K562 (cell line): ENCODE results near the gene MC4R. TPM values are rescaled to one million over a fixed set of nuclear protein-coding genes. Genes with fewer than 3 reads are reported as not detected.

ENCODE experiments used
- ATAC-seq: fragments of 200-7000 bp; cut with Tn5 transposase; 3 replicates; pipeline ENCODE4 v1.9.1; 2020; ENCODE audit warnings: moderate library complexity
- BruUV-seq: library from RNA; stranded (reverse); fragments of 400-500 nt; replicated peaks from 2 replicates; lab custom pipeline; 2021; lab: Mats Ljungman, UMichigan
- CTCF ChIA-PET: fragments of 300-600 bp; formaldehyde crosslinking; extraction: SDS; loops from one replicate; lab custom pipeline; 2021; ENCODE audit warnings: low intra/inter-chr PET ratio; lab: Yijun Ruan, JAX
- POLR2A ChIA-PET: fragments of 300-600, 350-650 bp; sonication (Branson Sonifier 250); formaldehyde crosslinking; extraction: SDS; loops from one replicate; lab custom pipeline; 2021; ENCODE audit warnings: antibody characterized with exemption, inconsistent platforms; lab: Yijun Ruan, JAX
- DNase-seq, 4 experiments: peaks; one replicate each; pipeline versions ENCODE4 v3.0.0 to v3.0.0-alpha.2; 2011 to 2018; ENCODE audit warnings: low spot score in 3 of 4, mixed read lengths in 3 of 4; ENCODE audit errors: extremely low read depth in 1 of 4
- FAIRE-seq: peaks from 2 replicates; lab custom pipeline; 2011; peaks lifted over from hg19 to GRCh38; lab: Jason Lieb, UNC
- H2AFZ ChIP-seq: 2 replicates; pipeline ENCODE4 v1.6.0; 2011; ENCODE audit warnings: low read depth, low read length, control low read depth, inconsistent platforms
- H3K27ac ChIP-seq: fragments of 200-600 bp; 3 replicates; pipeline ENCODE4 v1.8.0; 2011; ENCODE audit warnings: low read depth, mild to moderate bottlenecking, control low read depth, inconsistent platforms, low read length, moderate library complexity, mixed read lengths; ENCODE audit errors: extremely low read depth
- H3K27me3 ChIP-seq, 2 experiments: fragments of 300-600 bp in 1 of 2; 2 replicates in 1 of 2; 3 replicates in 1 of 2; pipeline versions ENCODE4 v1.6.0 to v1.8.0; 2011; ENCODE audit warnings: inconsistent platforms in 2 of 2, low read length in 2 of 2, mild to moderate bottlenecking in 1 of 2, mixed read lengths in 1 of 2, moderate library complexity in 1 of 2; ENCODE audit not compliant: control insufficient read depth in 2 of 2, insufficient read depth in 2 of 2
- H3K36me3 ChIP-seq: fragments of 300-600 bp; 3 replicates; pipeline ENCODE4 v1.8.0; 2011; ENCODE audit warnings: mild to moderate bottlenecking, low read length, inconsistent platforms; ENCODE audit not compliant: control insufficient read depth, insufficient read depth
- H3K4me1 ChIP-seq, 2 experiments: fragments of 200-600 bp in 1 of 2; replicated peaks in 1 of 2; 2 replicates in 1 of 2; 3 replicates in 1 of 2; pipeline versions ENCODE4 v1.5.1 to v1.8.0; 2011; ENCODE audit warnings: inconsistent platforms in 2 of 2, low read length in 2 of 2, mild to moderate bottlenecking in 1 of 2, mixed read lengths in 1 of 2, moderate library complexity in 1 of 2; ENCODE audit not compliant: control insufficient read depth in 2 of 2, insufficient read depth in 2 of 2
- H3K4me2 ChIP-seq: 2 replicates; pipeline ENCODE4 v1.6.1; 2011; ENCODE audit warnings: low read length, control low read depth, inconsistent platforms, mixed read lengths; ENCODE audit not compliant: insufficient read depth
- H3K4me3 ChIP-seq: fragments of 200-600 bp; sonication (generic), shearing (Covaris generic); 2 replicates; pipeline ENCODE4 v1.5.1; 2016; ENCODE audit warnings: control low read depth, inconsistent platforms
- H3K79me2 ChIP-seq: fragments of 200-600 bp; 3 replicates; pipeline ENCODE4 v1.8.0; 2011; ENCODE audit warnings: low read length, inconsistent platforms; ENCODE audit not compliant: control insufficient read depth, insufficient read depth
- H3K9ac ChIP-seq, 2 experiments: 2 replicates each; pipeline versions ENCODE4 v1.6.0 to v1.6.1; 2011; ENCODE audit warnings: low read depth in 2 of 2, low read length in 2 of 2, control low read depth in 1 of 2, inconsistent platforms in 1 of 2, mild to moderate bottlenecking in 1 of 2, mixed read lengths in 1 of 2; ENCODE audit not compliant: insufficient read depth in 1 of 2
- H3K9me1 ChIP-seq: one replicate; pipeline ENCODE4 v1.6.0; 2011; ENCODE audit warnings: inconsistent platforms, mild to moderate bottlenecking, low read length, moderate library complexity; ENCODE audit not compliant: control insufficient read depth, insufficient read depth
- H3K9me3 ChIP-seq: replicated peaks from 2 replicates; pipeline ENCODE4 v1.5.1; 2011; ENCODE audit warnings: low read depth, low read length, inconsistent platforms; ENCODE audit not compliant: control insufficient read depth, insufficient read depth
- H4K20me1 ChIP-seq: replicated peaks from 2 replicates; pipeline ENCODE4 v1.6.1; 2011; ENCODE audit warnings: low read length, inconsistent platforms, mixed read lengths; ENCODE audit not compliant: control insufficient read depth, insufficient read depth
- BRD4 ChIP-seq: fragments of 200-600 bp; sonication (generic); IDR thresholded peaks from 2 replicates; pipeline ENCODE4 v1.6.1; 2017; ENCODE audit warnings: inconsistent platforms
- CBX8 ChIP-seq: fragments of 200-600 bp; sonication (generic); IDR thresholded peaks from 2 replicates; pipeline ENCODE4 v1.6.1; 2012; ENCODE audit warnings: borderline replicate concordance, mixed run types, low read depth, mild to moderate bottlenecking, moderate library complexity, mixed read lengths, low read length, control low read depth, inconsistent platforms; ENCODE audit not compliant: poor library complexity, severe bottlenecking; ENCODE audit errors: extremely low read depth
- ILF3 ChIP-seq: fragments of 450-650 bp; IDR thresholded peaks from 2 replicates; pipeline ENCODE4 v1.6.1; 2018; ENCODE audit warnings: antibody characterized with exemption, mild to moderate bottlenecking, moderate library complexity, borderline replicate concordance
- MEIS2 ChIP-seq: fragments of 450-650 bp; IDR thresholded peaks from 2 replicates; pipeline ENCODE4 v1.6.1; 2014; ENCODE audit warnings: mild to moderate bottlenecking; ENCODE audit not compliant: partially characterized antibody
- SP1 ChIP-seq: sonication (generic); formaldehyde crosslinking; IDR thresholded peaks from 2 replicates; pipeline ENCODE4 v1.8.1; 2022; ENCODE audit warnings: mild to moderate bottlenecking, missing genetic modification reagents
- ZNF384 ChIP-seq: IDR thresholded peaks from 2 replicates; pipeline ENCODE4 v1.6.1; 2012; ENCODE audit warnings: low read depth, low read length, improper control_type of control experiment
- ZNF551 ChIP-seq: fragments of 250-450 bp; sonication (Bioruptor Pico); IDR thresholded peaks from 2 replicates; pipeline ENCODE4 v1.5.0; 2021; ENCODE audit warnings: mild to moderate bottlenecking, moderate library complexity
- ZNF644 ChIP-seq: fragments of 200-800 bp; sonication (Bioruptor generic); IDR thresholded peaks from 2 replicates; pipeline ENCODE4 v1.6.1; 2016; ENCODE audit warnings: low read depth, missing genetic modification characterization, missing compliant biosample characterization
- WGBS: fragments of 100-300 bp; shearing (Covaris generic); methylation state at CpG from one replicate; pipeline ENCODE4 v1.1.6; 2016; ENCODE audit warnings: low coverage, mixed read lengths; ENCODE audit not compliant: insufficient coverage; ENCODE audit errors: missing lambda C conversion rate; 5-methylcytosine and 5-hydroxymethylcytosine counted together
- in situ Hi-C: fragments of 300-500 bp; cut with MboI; formaldehyde crosslinking; loops from 4 replicates; pipeline ENCODE4 v1.15.0; 2018; ENCODE audit warnings: inconsistent platforms, mixed read lengths
- intact Hi-C: fragments of 100-400 bp; cut with micrococcal nuclease; formaldehyde crosslinking; loops from 2 replicates; pipeline ENCODE4 v1.14.2; 2022
- polyA plus RNA-seq, 8 experiments: library from polyadenylated mRNA; depleted of rRNA in 4 of 8; stranded (reverse) in 5 of 8; unstranded in 3 of 8; fragments of >200 nt; fragmentation: Nextera tagmentation in 2 of 8; fragmentation: Illumina TruSeq in 1 of 8; extraction: Ambion mirVana in 2 of 8; extraction: Trizol in 1 of 8; gene quantifications; 2 replicates each; pipeline versions ENCODE4 v1.2.1 to v1.2.3, GENCODE V29; 2011 to 2014; ENCODE audit warnings: inconsistent platforms in 1 of 8, missing spikeins in 1 of 8
- total RNA-seq, 7 experiments: library from RNA; depleted of rRNA in 6 of 7; stranded (reverse); fragments of >200 nt in 6 of 7; fragmentation: Illumina TruSeq in 2 of 7; extraction: Trizol in 2 of 7; gene quantifications; 2 replicates each; pipeline versions ENCODE4 v1.2.1 to v1.2.3, GENCODE V29; 2011 to 2021; ENCODE audit warnings: low replicate concordance in 1 of 7
- TF ChIP-seq, protein P1 (sequence below): fragments of 450-650 bp; IDR thresholded peaks from 2 replicates; pipeline ENCODE4 v1.7.1; 2018; ENCODE audit warnings: mild to moderate bottlenecking, low read depth; ENCODE audit not compliant: partially characterized antibody
- TF ChIP-seq, protein P2 (sequence below): fragments of 250-450 bp; sonication (Bioruptor Pico); IDR thresholded peaks from 2 replicates; pipeline ENCODE4 v1.8.0; 2021; ENCODE audit warnings: borderline replicate concordance, mild to moderate bottlenecking, moderate library complexity; ENCODE audit not compliant: poor library complexity, severe bottlenecking
- TF ChIP-seq, protein P3 (sequence below): fragments of 200-800 bp; sonication (Bioruptor generic); IDR thresholded peaks from 2 replicates; pipeline ENCODE4 v1.6.1; 2017; ENCODE audit warnings: missing genetic modification characterization, missing compliant biosample characterization

MC4R gene
- total and polyA plus RNA-seq, 9 of the 15 experiments (the other 6 are each of a cell fraction or from before 2014, with no cell fraction given) = not detected

DNA sequence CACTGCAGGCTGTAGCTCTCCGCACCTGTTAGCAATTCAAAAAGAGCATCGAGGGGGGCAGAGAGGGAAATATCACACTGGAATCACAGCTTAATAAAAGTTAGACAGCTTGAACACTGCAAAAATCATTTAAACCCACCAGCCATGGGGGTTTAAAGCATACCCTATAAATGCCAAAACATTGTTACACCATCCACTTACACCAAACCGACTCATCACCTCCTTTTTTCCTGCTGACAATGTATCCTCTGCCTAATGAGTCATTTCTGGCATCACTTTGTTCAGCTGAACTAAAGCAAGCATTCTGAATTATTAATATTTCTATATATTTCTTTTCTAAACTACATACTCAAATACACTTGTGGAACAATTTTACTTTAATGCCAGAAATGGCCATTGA, 21.6 kb downstream of the MC4R start:
- TF ChIP-seq SP1 (CRISPR knock-in tag) = no peak
- TF ChIP-seq BRD4 = no peak
- TF ChIP-seq ZNF551 (CRISPR knock-in tag) = no peak
- TF ChIP-seq, all 486 proteins: peak for 0
- intact Hi-C loops = no loop called here

DNA sequence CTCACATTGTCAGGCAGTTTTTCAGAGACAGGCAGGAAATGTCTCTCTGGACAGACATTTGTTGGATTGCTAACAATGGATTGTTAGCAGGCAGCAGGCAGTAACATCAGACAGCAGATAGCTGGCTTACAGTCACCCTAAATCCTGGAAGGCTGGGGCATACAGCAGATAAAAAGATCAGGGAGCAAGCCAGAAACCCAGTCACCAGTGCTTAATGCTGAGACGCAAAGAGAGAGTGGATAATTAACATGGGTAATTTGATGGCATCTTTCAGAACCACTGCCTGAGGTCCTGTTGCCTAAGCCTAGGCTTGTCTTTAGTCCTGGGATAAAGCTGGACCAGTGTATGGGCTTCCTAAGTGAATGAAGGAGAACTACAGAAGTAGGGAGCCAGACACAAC, 22.4 kb downstream of the MC4R start:
- Histone ChIP-seq H2AFZ (no peak overlapping the region), H3K79me2 (no peaks in the 10 kb centered on the region), H4K20me1 (no peaks in the 10 kb centered on the region), H3K27me3 (no peaks in the 10 kb centered on the region), H3K9me1 (no peaks in the 10 kb centered on the region), H3K27ac (no peak overlapping the region), H3K4me1 (no peaks in the 10 kb centered on the region), H3K9ac (no peak overlapping the region), H3K4me3 (no peak overlapping the region), H3K4me2 (no peak overlapping the region), H3K36me3 (no peaks in the 10 kb centered on the region), H3K9me3 (no peaks in the 10 kb centered on the region)
- intact Hi-C loops = no loop called here
- no TSS peak for BruUV-seq
- CTCF ChIA-PET = no interaction called here
- FAIRE-seq (no peak), DNase-seq (no peak), ATAC-seq (no peak)
- POLR2A ChIA-PET = no interaction called here
- WGBS = 0% methylated on average over 1 of the region's 1 CpG
- in situ Hi-C loops = no loop called here
- TF ChIP-seq, protein P1, sequence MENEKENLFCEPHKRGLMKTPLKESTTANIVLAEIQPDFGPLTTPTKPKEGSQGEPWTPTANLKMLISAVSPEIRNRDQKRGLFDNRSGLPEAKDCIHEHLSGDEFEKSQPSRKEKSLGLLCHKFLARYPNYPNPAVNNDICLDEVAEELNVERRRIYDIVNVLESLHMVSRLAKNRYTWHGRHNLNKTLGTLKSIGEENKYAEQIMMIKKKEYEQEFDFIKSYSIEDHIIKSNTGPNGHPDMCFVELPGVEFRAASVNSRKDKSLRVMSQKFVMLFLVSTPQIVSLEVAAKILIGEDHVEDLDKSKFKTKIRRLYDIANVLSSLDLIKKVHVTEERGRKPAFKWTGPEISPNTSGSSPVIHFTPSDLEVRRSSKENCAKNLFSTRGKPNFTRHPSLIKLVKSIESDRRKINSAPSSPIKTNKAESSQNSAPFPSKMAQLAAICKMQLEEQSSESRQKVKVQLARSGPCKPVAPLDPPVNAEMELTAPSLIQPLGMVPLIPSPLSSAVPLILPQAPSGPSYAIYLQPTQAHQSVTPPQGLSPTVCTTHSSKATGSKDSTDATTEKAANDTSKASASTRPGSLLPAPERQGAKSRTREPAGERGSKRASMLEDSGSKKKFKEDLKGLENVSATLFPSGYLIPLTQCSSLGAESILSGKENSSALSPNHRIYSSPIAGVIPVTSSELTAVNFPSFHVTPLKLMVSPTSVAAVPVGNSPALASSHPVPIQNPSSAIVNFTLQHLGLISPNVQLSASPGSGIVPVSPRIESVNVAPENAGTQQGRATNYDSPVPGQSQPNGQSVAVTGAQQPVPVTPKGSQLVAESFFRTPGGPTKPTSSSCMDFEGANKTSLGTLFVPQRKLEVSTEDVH = no peak
- TF ChIP-seq MEIS2 (no peak), ZNF644 (no peak), ZNF384 (no peak), CBX8 (no peak), ILF3 (no peak)
- TF ChIP-seq, protein P2, sequence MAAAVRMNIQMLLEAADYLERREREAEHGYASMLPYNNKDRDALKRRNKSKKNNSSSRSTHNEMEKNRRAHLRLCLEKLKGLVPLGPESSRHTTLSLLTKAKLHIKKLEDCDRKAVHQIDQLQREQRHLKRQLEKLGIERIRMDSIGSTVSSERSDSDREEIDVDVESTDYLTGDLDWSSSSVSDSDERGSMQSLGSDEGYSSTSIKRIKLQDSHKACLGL (CRISPR knock-in tag) = no peak
- TF ChIP-seq, protein P3, sequence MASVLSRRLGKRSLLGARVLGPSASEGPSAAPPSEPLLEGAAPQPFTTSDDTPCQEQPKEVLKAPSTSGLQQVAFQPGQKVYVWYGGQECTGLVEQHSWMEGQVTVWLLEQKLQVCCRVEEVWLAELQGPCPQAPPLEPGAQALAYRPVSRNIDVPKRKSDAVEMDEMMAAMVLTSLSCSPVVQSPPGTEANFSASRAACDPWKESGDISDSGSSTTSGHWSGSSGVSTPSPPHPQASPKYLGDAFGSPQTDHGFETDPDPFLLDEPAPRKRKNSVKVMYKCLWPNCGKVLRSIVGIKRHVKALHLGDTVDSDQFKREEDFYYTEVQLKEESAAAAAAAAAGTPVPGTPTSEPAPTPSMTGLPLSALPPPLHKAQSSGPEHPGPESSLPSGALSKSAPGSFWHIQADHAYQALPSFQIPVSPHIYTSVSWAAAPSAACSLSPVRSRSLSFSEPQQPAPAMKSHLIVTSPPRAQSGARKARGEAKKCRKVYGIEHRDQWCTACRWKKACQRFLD (CRISPR knock-in tag) = no peak

More for the DNA sequence above, 21.6 kb downstream of the MC4R start:
- Histone ChIP-seq H3K27ac (no peak overlapping the region), H3K27me3 (no peaks in the 10 kb centered on the region), H3K4me1 (no peaks in the 10 kb centered on the region), H3K4me2 (no peak overlapping the region), H3K36me3 (no peaks in the 10 kb centered on the region), H3K9ac (no peak overlapping the region), H3K4me3 (no peak overlapping the region), H4K20me1 (no peaks in the 10 kb centered on the region), H3K79me2 (no peaks in the 10 kb centered on the region), H2AFZ (no peak overlapping the region), H3K9me1 (no peaks in the 10 kb centered on the region), H3K9me3 (no peaks in the 10 kb centered on the region)
- in situ Hi-C loops = no loop called here
- CTCF ChIA-PET = no interaction called here
- ATAC-seq (no peak), FAIRE-seq (no peak), DNase-seq (no peak)
- BruUV-seq = no TSS peak
- 6% methylated on average over 3 of the region's 3 CpGs for WGBS
- POLR2A ChIA-PET = no interaction called here
